ENCODE results near the gene WDR54. TPM values are rescaled to one million over a fixed set of nuclear protein-coding genes. Genes with fewer than 3 reads are reported as not detected.

The WDR54 gene
- total RNA-seq, 1 experiment from 2014 or later: 53.0 TPM

DNA sequence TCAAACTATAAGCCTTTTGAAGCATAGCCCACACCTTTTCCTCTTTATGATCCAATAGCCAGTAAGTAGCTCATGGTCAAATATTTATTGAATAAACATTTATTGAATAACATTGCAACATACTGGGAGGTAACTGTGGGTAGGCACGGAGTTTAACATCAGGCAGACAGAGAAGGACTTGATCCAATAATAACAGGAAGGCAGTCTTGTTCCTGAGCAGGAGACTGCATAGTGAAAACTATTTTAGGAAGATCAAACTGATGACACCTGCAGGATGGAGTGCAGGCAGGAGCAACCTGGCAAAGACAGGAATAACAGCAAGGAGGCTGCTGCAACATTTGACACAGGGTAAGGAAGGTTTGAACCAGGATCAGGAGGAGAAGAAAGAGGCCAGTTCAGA lies 38.3 kb upstream of the WDR54 start:
- Histone ChIP-seq H3K9me3 (ENCODE audit: insufficient read depth, low read depth) (no peaks in the 10 kb centered on the region), H4K20me1 (ENCODE audit: insufficient read depth) (peaks cover 32% of the 10 kb centered on the region), H3K36me3 (ENCODE audit: low read depth) (0 out of 2 replicates have a peak, but pooled peaks cover 7% of the 10 kb centered on the region), H3K9me2 (ENCODE audit: insufficient read depth) (no peaks in the 10 kb centered on the region), H3K27me3 (ENCODE audit: insufficient read depth, low read depth) (no peaks in the 10 kb centered on the region), H3K79me2 (ENCODE audit: low read depth) (peaks cover 35% of the 10 kb centered on the region), H3K4me2 (no peak overlapping the region), H3K4me3 (no peak overlapping the region), H3K4me1 (replicated peaks; ENCODE audit: insufficient read depth) (no peaks in the 10 kb centered on the region), H3F3A (ENCODE audit: insufficient read depth, low read depth) (no peaks in the 10 kb centered on the region), H2AFZ (no peak overlapping the region), H3K27ac (no peak overlapping the region)
- CTCF ChIA-PET: no interaction called here
- intact Hi-C loops (cut with micrococcal nuclease; ENCODE audit: unreplicated experiment): no loop called here
- DNase-seq: no peak
- TF ChIP-seq EZH2 (IDR thresholded peaks at IDR 0.05; ENCODE audit: low read depth) (no peak), CTCF (conservative IDR thresholded peaks at IDR 0.05) (no peak)
- POLR2A ChIA-PET (ENCODE audit: unreplicated experiment): no interaction called here
- BruUV-seq (replicated peaks): no TSS peak

DNA sequence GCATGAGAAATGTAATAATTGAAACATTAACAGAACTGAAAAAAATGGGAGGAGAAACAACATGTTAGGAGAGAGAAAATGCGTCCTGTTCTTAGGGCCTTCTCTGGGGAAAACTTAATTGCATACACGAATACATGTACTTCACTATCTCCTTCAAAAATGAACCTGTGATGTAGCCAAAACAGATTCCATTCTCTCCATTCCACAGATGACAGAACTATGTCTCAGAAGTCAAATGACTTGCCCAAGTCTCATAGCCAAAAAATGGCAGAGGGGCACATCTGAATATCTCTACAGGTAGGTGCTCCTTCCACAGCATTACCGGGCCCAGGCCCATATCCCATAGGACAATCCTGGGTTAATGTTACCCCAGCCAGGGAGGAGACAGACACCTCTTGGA lies 37.5 kb upstream of the WDR54 start:
- no TSS peak for BruUV-seq (replicated peaks)
- Histone ChIP-seq H3K4me1 (replicated peaks; ENCODE audit: insufficient read depth) (no peaks in the 10 kb centered on the region), H4K20me1 (ENCODE audit: insufficient read depth) (peaks cover 32% of the 10 kb centered on the region), H3K9me2 (ENCODE audit: insufficient read depth) (no peaks in the 10 kb centered on the region), H3K27ac (no peak overlapping the region), H3K9me3 (ENCODE audit: insufficient read depth, low read depth) (no peaks in the 10 kb centered on the region), H3F3A (ENCODE audit: insufficient read depth, low read depth) (no peaks in the 10 kb centered on the region), H3K4me2 (no peak overlapping the region), H3K27me3 (ENCODE audit: insufficient read depth, low read depth) (no peaks in the 10 kb centered on the region), H3K4me3 (no peak overlapping the region), H3K79me2 (ENCODE audit: low read depth) (peaks cover 43% of the 10 kb centered on the region), H2AFZ (no peak overlapping the region), H3K36me3 (ENCODE audit: low read depth) (0 out of 2 replicates have a peak, but pooled peaks cover 7% of the 10 kb centered on the region)
- intact Hi-C loops (cut with micrococcal nuclease; ENCODE audit: unreplicated experiment): no loop called here
- no peak for TF ChIP-seq CTCF (conservative IDR thresholded peaks at IDR 0.05)
- TF ChIP-seq EZH2 (IDR thresholded peaks at IDR 0.05; ENCODE audit: low read depth): no peak
- ChIA-PET POLR2A (ENCODE audit: unreplicated experiment) (no interaction called here), CTCF (no interaction called here)
- no peak for DNase-seq

- ChIA-PET CTCF (no interaction called here), POLR2A (ENCODE audit: unreplicated experiment) (no interaction called here)
- BruUV-seq (replicated peaks): no TSS peak
- Histone ChIP-seq H3F3A (ENCODE audit: insufficient read depth, low read depth) (no peaks in the 10 kb centered on the region), H3K9me2 (ENCODE audit: insufficient read depth) (no peaks in the 10 kb centered on the region), H3K36me3 (ENCODE audit: low read depth) (0 out of 2 replicates have a peak, but pooled peaks cover 7% of the 10 kb centered on the region), H3K4me1 (replicated peaks; ENCODE audit: insufficient read depth) (peaks cover 6% of the 10 kb centered on the region), H3K27me3 (ENCODE audit: insufficient read depth, low read depth) (no peaks in the 10 kb centered on the region), H3K27ac (no peak overlapping the region), H3K4me2 (no peak overlapping the region), H3K79me2 (ENCODE audit: low read depth) (peaks cover 55% of the 10 kb centered on the region), H4K20me1 (ENCODE audit: insufficient read depth) (peaks cover 29% of the 10 kb centered on the region), H3K4me3 (no peak overlapping the region), H3K9me3 (ENCODE audit: insufficient read depth, low read depth) (no peaks in the 10 kb centered on the region), H2AFZ (no peak overlapping the region)
- TF ChIP-seq EZH2 (IDR thresholded peaks at IDR 0.05; ENCODE audit: low read depth) (no peak), CTCF (conservative IDR thresholded peaks at IDR 0.05) (no peak)
- DNase-seq: no peak
- intact Hi-C loops (cut with micrococcal nuclease; ENCODE audit: unreplicated experiment): no loop called here
Observed at GRCh38 chr2:74385396-74385795, 36.1 kb upstream of the WDR54 start.

Measured in PC-9 (cell line).